Lower lobe of right lung (tissue), 2 donors: ENCODE measurements around the gene DPYSL3. TPM values are rescaled to one million over a fixed set of nuclear protein-coding genes. Genes with fewer than 3 reads are reported as not detected.

Experiments
- ATAC-seq, 2 donors: fragments of 200-7000 bp; cut with Tn5 transposase; one replicate each; pipeline ENCODE4 v1.9.1; 2020 to 2022; ENCODE audit warnings: mild to moderate bottlenecking in 2 of 2, moderate library complexity in 2 of 2
- DNase-seq: peaks from one replicate; pipeline ENCODE4 v3.0.0-alpha.2; 2020
- H3K27ac ChIP-seq: fragments of 200-600 bp; one replicate; pipeline ENCODE4 v1.8.0; 2022
- H3K27me3 ChIP-seq: fragments of 200-600 bp; one replicate; pipeline ENCODE4 v1.8.0; 2022; ENCODE audit warnings: low read depth
- H3K36me3 ChIP-seq: fragments of 200-600 bp; one replicate; pipeline ENCODE4 v1.8.0; 2022; ENCODE audit warnings: mild to moderate bottlenecking
- H3K4me1 ChIP-seq: fragments of 200-600 bp; one replicate; pipeline ENCODE4 v1.8.0; 2022
- H3K4me3 ChIP-seq: fragments of 200-600 bp; one replicate; pipeline ENCODE4 v1.8.0; 2022; ENCODE audit warnings: mild to moderate bottlenecking
- H3K9me3 ChIP-seq: fragments of 200-600 bp; one replicate; pipeline ENCODE4 v1.8.0; 2022
- CTCF ChIP-seq: fragments of 200-600 bp; IDR thresholded peaks from one replicate; pipeline ENCODE4 v1.8.0; 2022; ENCODE audit warnings: antibody characterized with exemption, mild to moderate bottlenecking
- intact Hi-C: fragments of 100-400 bp; cut with DNase I; formaldehyde crosslinking; loops from one replicate; pipeline ENCODE4 v1.11.0; 2022
- total RNA-seq: library from RNA; stranded (reverse); fragmentation: NEBNext Ultra II Directional; extraction: Animal tissue kit (Norgen Biotek cat#: 25700); gene quantifications from one replicate; pipeline ENCODE4 v1.2.1, GENCODE V29; 2021
- donor health status: DM: no; HTN: yes; CAD: no; lungs with severe emphysema.

The DPYSL3 gene
- total RNA-seq, 1 donor from 2014 or later = 45.7 TPM

- Histone ChIP-seq H3K36me3 (no peaks in the 10 kb centered on the region), H3K27me3 (no peaks in the 10 kb centered on the region), H3K9me3 (no peaks in the 10 kb centered on the region), H3K4me3 (no peak overlapping the region), H3K4me1 (no peaks in the 10 kb centered on the region), H3K27ac (no peak overlapping the region)
- no peak for DNase-seq
- intact Hi-C loops = no loop called here
- no peak for TF ChIP-seq CTCF
- no peak for ATAC-seq
Observed at GRCh38 chr5:147377682-147378081, 132.2 kb downstream of the DPYSL3 start.

GRCh38 chr5:147375151-147375550, 134.7 kb downstream of the DPYSL3 start:
- DNase-seq = no peak
- Histone ChIP-seq H3K27ac (no peak overlapping the region), H3K4me3 (no peak overlapping the region), H3K4me1 (no peaks in the 10 kb centered on the region), H3K27me3 (no peaks in the 10 kb centered on the region), H3K36me3 (no peaks in the 10 kb centered on the region), H3K9me3 (no peaks in the 10 kb centered on the region)
- TF ChIP-seq CTCF = no peak
- ATAC-seq = no peak
- intact Hi-C loops = no loop called here

GRCh38 chr5:147373328-147373727, 136.5 kb downstream of the DPYSL3 start:
- H3K36me3 ChIP-seq = no peaks in the 10 kb centered on the region
- ATAC-seq (no peak), DNase-seq (no peak)
- H3K9me3 ChIP-seq = no peaks in the 10 kb centered on the region
- H3K27me3 ChIP-seq = no peaks in the 10 kb centered on the region
- intact Hi-C loops = no loop called here
- no peak for TF ChIP-seq CTCF
- no peak overlapping the region for H3K27ac ChIP-seq
- no peak overlapping the region for H3K4me3 ChIP-seq
- no peaks in the 10 kb centered on the region for H3K4me1 ChIP-seq

- Histone ChIP-seq H3K36me3 (no peaks in the 10 kb centered on the region), H3K27ac (no peak overlapping the region), H3K4me1 (no peaks in the 10 kb centered on the region), H3K27me3 (no peaks in the 10 kb centered on the region), H3K4me3 (no peak overlapping the region), H3K9me3 (no peaks in the 10 kb centered on the region)
- intact Hi-C loops = no loop called here
- ATAC-seq = no peak
- DNase-seq = no peak
- no peak for TF ChIP-seq CTCF
Observed at GRCh38 chr5:147372191-147372590, 137.7 kb downstream of the DPYSL3 start.

- Histone ChIP-seq H3K27ac (no peak overlapping the region), H3K4me3 (no peak overlapping the region), H3K36me3 (no peaks in the 10 kb centered on the region), H3K27me3 (no peaks in the 10 kb centered on the region), H3K9me3 (no peaks in the 10 kb centered on the region), H3K4me1 (no peaks in the 10 kb centered on the region)
- ATAC-seq (no peak), DNase-seq (no peak)
- no peak for TF ChIP-seq CTCF
- intact Hi-C loops = no loop called here
Observed at GRCh38 chr5:147371290-147371689, 138.6 kb downstream of the DPYSL3 start.
